Activated naive CD8-positive, alpha-beta T cell treated with anti-CD3 and anti-CD28 coated beads, Interleukin-2, amount 10 ng/mL, durations not matched to agents 7 days and 5 days (primary cell): ENCODE data around the gene TICRR. TPM values are rescaled to one million over a fixed set of nuclear protein-coding genes. Genes with fewer than 3 reads are reported as not detected.
A peak's percentile ranks its signal among the peaks of the same experiment; 100 is the strongest.
"Not testable (repeated sequence)": the region's sequence is repeated elsewhere in the genome, so short reads cannot be mapped to it uniquely, and the experiment has no call there.

Experiments
- ATAC-seq: fragments of 150-1000 bp; cut with Tn5 transposase; one replicate; pipeline ENCODE4 v1.10.0; 2021; ENCODE audit warnings: low read depth, moderate library complexity
- POLR2A ChIA-PET: fragments of 350-600 bp; sonication (Branson Sonifier 250); formaldehyde crosslinking; loops from one replicate; lab custom pipeline; 2021; ENCODE audit warnings: antibody characterized with exemption; lab: Charles Lee
- DNase-seq: peaks from one replicate; pipeline ENCODE4 v3.0.0; 2021
- H3K27ac Mint-ChIP-seq: one replicate; pipeline ENCODE4 v1.8.0; 2022; ENCODE audit warnings: mild to moderate bottlenecking, mixed read lengths
- H3K27me3 Mint-ChIP-seq: one replicate; pipeline ENCODE4 v1.8.0; 2022; ENCODE audit warnings: mild to moderate bottlenecking, moderate library complexity, mixed read lengths
- H3K36me3 Mint-ChIP-seq: one replicate; pipeline ENCODE4 v1.8.0; 2021; ENCODE audit warnings: mild to moderate bottlenecking, mixed read lengths
- H3K4me1 Mint-ChIP-seq: one replicate; pipeline ENCODE4 v1.8.0; 2021; ENCODE audit warnings: mixed read lengths
- H3K4me3 Mint-ChIP-seq: one replicate; pipeline ENCODE4 v1.8.0; 2022; ENCODE audit warnings: mild to moderate bottlenecking, moderate library complexity, mixed read lengths
- H3K9me3 Mint-ChIP-seq: one replicate; pipeline ENCODE4 v1.8.0; 2021; ENCODE audit warnings: mixed read lengths
- total RNA-seq, 2 experiments: library from RNA; stranded (reverse); gene quantifications; one replicate each; pipeline ENCODE4 v1.2.3, GENCODE V29; 2021

TICRR gene
- total RNA-seq, 2 experiments from 2014 or later: 18.6 to 20.6 TPM

DNA sequence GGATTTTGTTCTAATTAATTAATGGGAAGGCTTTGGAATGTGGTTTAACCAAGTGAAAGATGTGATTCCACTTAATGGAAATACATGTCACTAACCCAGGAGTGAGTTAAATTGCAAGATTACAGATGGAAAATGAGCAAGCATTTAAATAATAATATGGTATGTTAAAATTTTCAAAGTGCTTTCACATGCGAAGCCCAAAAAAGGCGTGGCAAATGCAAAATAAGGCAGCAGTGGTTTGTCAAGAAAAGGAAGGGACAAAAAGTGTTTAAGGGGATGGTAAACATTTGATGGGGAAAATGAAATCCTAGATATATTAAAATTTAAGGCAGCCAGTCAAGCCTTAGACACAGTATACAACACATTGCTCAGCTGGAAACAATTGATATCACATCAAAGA lies 2.9 kb downstream of the TICRR start:
- H3K4me3 Mint-ChIP-seq: peak overlapping the region; percentile 90
- DNase-seq: no peak

DNA sequence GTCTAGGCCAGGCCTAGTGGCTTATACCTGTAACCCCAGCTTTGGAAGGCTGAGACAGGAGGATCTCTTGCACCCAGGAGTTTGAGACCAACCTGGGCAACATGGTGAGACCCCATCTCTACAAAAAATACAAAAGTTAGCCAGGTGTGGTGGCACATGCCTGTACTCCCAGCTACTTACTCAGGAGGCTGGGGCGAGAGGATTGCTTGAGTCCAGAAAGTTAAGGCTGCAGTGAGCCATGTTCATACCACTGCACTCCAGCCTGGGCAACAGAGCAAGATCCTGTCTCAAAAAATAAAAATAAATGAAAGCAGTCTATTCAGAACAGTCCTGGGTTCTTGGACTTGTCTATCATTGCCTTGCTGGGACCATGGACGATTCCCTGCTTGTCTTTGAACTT lies 5.5 kb downstream of the TICRR start:
- peaks cover 28% of the 10 kb centered on the region for H3K4me1 Mint-ChIP-seq
- DNase-seq, H3K27ac Mint-ChIP-seq, H3K27me3 Mint-ChIP-seq, H3K4me3 Mint-ChIP-seq, POLR2A ChIA-PET, H3K9me3 Mint-ChIP-seq, ATAC-seq: not testable (repeated sequence)
- H3K36me3 Mint-ChIP-seq: peaks cover 39% of the 10 kb centered on the region

More for the DNA sequence above, 2.9 kb downstream of the TICRR start:
- POLR2A ChIA-PET: no interaction called here
- no peak for ATAC-seq
- peaks cover 30% of the 10 kb centered on the region for H3K4me1 Mint-ChIP-seq
- no peaks in the 10 kb centered on the region for H3K27me3 Mint-ChIP-seq
- H3K9me3 Mint-ChIP-seq: no peaks in the 10 kb centered on the region
- peaks cover 31% of the 10 kb centered on the region for H3K36me3 Mint-ChIP-seq
- H3K27ac Mint-ChIP-seq: no peak overlapping the region

DNA sequence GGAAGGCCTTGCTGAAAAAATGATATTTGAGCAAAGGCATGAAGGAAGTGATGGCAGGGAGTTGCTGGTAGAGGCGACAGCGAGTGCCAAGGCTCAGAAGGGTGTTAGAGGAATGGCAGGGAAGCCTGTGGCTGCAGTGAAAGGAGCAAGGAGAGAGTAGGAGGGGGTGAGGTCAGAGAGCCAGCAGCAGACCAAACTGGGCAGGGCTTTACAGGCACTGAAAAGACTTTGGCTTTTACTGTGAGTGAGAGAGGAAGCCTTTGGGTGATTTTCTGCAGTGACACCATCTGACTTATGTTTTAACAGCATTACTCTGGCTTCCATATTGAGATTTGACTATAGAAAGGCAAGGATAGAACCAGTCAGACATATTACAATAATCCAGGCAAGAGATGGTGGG lies 11.4 kb downstream of the TICRR start:
- Mint-ChIP-seq H3K4me3 (no peak overlapping the region), H3K36me3 (peaks cover 12% of the 10 kb centered on the region), H3K4me1 (peaks cover 2% of the 10 kb centered on the region), H3K27me3 (no peaks in the 10 kb centered on the region), H3K27ac (no peak overlapping the region), H3K9me3 (no peaks in the 10 kb centered on the region)
- DNase-seq (no peak), ATAC-seq (no peak)
- POLR2A ChIA-PET: no interaction called here

DNA sequence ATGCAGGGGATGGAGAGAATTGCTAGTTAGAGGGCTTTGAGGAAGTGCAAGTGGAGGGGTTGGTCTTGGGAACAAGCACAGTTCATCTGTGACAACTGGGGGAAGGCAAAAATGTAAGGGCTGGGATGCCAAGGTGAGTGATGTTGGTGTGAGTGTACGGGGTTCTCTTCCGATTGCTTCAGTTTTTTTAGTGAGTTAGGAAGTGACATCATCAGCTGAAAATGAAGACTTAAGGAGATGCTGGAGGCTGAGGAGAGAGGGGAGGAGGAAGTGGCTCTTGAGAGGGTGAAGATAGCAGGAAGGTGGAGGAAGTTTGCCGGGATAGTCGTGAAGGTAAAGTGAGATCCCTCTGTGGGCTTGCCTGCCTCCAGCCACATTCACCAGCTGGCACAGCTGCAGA lies 12.7 kb downstream of the TICRR start:
- Mint-ChIP-seq H3K27me3 (no peaks in the 10 kb centered on the region), H3K9me3 (no peaks in the 10 kb centered on the region), H3K4me1 (no peaks in the 10 kb centered on the region), H3K4me3 (no peak overlapping the region), H3K36me3 (peaks cover 11% of the 10 kb centered on the region), H3K27ac (no peak overlapping the region)
- POLR2A ChIA-PET: interaction anchor here (0.8 kb wide), 1 partner anchor 12 kb away, joined by 3 read pairs; the partner anchor contains the start of gene TICRR
- no peak for ATAC-seq
- no peak for DNase-seq

DNA sequence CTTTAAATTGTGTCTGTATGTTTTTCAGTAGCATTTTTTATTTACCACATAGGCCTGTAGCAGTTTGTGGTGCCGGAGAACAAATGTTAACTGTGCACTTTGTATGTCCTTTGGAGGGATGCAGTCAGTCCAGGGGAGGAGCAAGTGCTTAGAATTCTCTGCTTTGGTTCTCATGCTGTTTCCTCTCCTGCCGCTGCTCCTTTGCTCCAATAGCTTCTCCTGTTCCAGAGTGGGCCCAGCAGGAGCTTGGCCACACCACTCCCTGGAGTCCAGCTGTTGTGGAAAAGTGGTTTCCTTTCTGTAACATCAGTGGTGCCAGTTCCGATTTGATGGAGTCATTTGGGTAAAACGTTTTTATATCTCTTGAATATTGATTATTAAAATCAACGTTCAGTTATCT lies 16.6 kb downstream of the TICRR start:
- ATAC-seq (no peak), DNase-seq (no peak)
- peaks cover 20% of the 10 kb centered on the region for H3K36me3 Mint-ChIP-seq
- no peaks in the 10 kb centered on the region for H3K4me1 Mint-ChIP-seq
- no peak overlapping the region for H3K4me3 Mint-ChIP-seq
- POLR2A ChIA-PET: no interaction called here
- no peaks in the 10 kb centered on the region for H3K27me3 Mint-ChIP-seq
- no peaks in the 10 kb centered on the region for H3K9me3 Mint-ChIP-seq
- no peak overlapping the region for H3K27ac Mint-ChIP-seq

DNA sequence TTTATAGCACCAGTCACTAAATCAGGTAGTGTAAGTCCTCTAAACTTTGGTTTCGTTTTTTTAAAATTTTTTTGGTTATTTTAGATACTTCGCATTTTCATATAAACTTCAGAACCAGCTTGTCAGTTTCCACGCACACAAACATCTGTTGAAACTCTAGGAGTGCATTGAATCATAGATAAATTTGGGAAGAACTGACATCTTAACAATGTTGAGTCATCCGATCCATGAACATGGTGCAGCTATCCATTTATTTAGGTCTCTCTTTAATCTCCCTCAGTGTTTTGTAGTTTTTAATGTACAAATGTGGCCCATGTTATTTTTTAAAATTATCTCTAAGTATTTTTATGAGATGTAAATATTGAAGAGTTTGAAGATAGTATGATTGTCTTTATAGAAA lies 17.7 kb downstream of the TICRR start:
- no peak for ATAC-seq
- Mint-ChIP-seq H3K27me3 (no peaks in the 10 kb centered on the region), H3K4me1 (no peaks in the 10 kb centered on the region), H3K4me3 (no peak overlapping the region), H3K9me3 (no peaks in the 10 kb centered on the region), H3K27ac (no peak overlapping the region), H3K36me3 (peaks cover 29% of the 10 kb centered on the region)
- POLR2A ChIA-PET: no interaction called here
- DNase-seq: no peak

DNA sequence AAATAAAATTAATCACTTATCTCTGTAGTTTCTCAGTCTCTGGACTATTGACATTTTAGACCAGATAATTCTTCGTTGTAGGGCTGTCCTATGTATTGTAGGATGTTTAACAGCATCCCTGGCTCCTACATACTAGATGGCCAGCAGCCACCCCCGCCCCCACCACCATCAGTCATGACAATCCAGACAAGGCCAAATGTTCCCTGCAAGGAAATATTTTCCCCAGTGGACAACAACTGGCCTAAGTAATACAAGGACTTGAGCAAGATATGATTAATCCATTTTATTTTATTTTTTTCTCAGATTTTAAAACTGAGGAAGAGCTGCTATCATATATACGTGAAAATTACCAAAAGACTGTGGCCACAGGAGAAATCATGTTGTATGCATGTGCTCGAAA lies 23.8 kb downstream of the TICRR start:
- Mint-ChIP-seq H3K27me3 (no peaks in the 10 kb centered on the region), H3K9me3 (no peaks in the 10 kb centered on the region), H3K36me3 (peaks cover 46% of the 10 kb centered on the region), H3K27ac (no peak overlapping the region), H3K4me3 (no peak overlapping the region), H3K4me1 (no peaks in the 10 kb centered on the region)
- POLR2A ChIA-PET: interaction anchor here (0.7 kb wide), 2 partner anchors 61 to 270 kb away, joined by 3 to 5 read pairs; no protein-coding TSS in a partner anchor
- no peak for ATAC-seq
- DNase-seq: no peak

DNA sequence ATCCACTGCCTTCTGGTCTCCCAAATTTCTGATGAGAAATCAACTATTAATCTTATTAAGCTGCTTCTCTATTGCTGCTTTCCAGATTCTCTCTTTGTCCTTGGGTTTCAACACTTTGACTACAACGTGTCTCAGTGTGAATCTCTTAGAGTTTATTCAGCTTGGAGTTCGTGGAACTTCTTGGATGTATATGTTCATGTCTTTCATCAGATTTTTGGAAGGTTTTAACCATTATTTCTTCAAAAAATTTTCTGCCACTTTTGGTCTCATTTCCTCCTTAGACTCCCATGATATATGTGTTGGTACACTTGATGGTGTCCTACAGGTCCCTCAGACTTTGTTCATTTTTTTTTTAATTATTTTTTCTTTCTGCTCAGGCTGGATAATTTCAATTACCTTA lies 36.0 kb downstream of the TICRR start:
- ATAC-seq (no peak), DNase-seq (no peak)
- peaks cover 74% of the 10 kb centered on the region for H3K36me3 Mint-ChIP-seq
- H3K27me3 Mint-ChIP-seq: no peaks in the 10 kb centered on the region
- POLR2A ChIA-PET: no interaction called here
- H3K4me3 Mint-ChIP-seq: no peak overlapping the region
- H3K27ac Mint-ChIP-seq: no peak overlapping the region
- peaks cover 11% of the 10 kb centered on the region for H3K9me3 Mint-ChIP-seq
- H3K4me1 Mint-ChIP-seq: no peaks in the 10 kb centered on the region

DNA sequence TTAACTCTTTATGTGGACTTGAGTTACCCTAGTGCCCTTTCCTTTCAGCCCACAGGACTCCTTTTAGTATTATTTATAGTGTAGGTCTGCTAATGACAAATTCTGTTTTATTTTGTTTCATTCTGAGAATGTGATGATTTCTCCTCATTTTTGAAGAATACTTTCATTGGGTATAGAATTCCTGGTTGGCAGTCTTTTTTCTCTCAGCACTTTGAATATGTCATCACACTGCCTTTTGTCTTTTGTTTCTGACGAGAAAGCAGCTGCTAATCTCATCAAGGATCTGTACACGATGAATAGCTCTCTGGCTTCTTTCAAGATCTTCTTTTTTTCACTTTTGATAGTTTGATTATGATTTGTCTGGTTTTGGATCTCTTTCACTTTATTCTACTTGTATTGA lies 37.8 kb downstream of the TICRR start:
- POLR2A ChIA-PET: no interaction called here
- H3K9me3 Mint-ChIP-seq: peaks cover 11% of the 10 kb centered on the region

DNA sequence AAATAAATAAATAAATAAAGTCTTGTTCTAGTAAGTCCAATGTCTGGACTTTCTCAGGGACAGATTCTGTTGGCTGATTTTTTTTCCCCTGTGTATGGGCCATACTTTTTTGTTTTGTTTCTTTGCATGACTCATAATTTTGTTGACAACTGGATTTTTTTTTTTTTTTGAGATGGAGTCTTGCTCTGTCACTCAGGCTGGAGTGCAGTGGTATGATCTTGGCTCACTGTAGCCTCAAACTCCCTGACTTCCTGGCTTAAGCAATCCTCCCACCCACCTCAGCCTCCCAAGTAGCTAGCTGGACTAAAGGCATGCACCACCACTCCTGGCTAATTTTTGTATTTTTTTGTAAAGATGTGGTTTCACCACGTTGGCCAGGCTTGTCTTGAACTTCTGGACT lies 38.9 kb downstream of the TICRR start:
- Mint-ChIP-seq H3K4me1 (no peaks in the 10 kb centered on the region), H3K4me3 (no peak overlapping the region), H3K27ac (no peak overlapping the region), H3K27me3 (no peaks in the 10 kb centered on the region), H3K9me3 (peaks cover 11% of the 10 kb centered on the region), H3K36me3 (peaks cover 75% of the 10 kb centered on the region)
- ATAC-seq: no peak
- no peak for DNase-seq
- POLR2A ChIA-PET: no interaction called here

More for the DNA sequence above, 37.8 kb downstream of the TICRR start:
- ATAC-seq (no peak), DNase-seq (no peak)
- Mint-ChIP-seq H3K4me3 (no peak overlapping the region), H3K27me3 (no peaks in the 10 kb centered on the region), H3K27ac (no peak overlapping the region), H3K36me3 (peaks cover 75% of the 10 kb centered on the region), H3K4me1 (no peaks in the 10 kb centered on the region)

DNA sequence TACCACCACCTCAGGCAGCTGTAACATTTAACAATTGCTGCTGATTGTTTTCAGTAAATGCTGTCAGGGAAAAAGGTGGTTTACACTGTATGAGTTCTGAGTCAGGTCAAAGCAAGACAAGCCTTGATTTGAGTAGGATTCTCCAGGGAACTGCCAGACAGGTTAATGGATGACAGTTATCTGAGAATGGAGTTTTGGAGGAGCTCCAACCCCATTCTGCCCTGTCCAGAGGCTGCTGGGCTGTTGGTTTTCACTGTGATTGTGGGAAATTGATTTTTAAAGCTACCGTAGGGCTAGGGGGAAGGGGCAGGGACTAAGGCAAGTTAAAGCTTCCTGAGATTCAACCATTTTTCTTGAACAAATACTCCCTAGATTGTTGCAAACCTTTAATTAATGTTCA lies 39.9 kb downstream of the TICRR start:
- H3K36me3 Mint-ChIP-seq: peaks cover 66% of the 10 kb centered on the region
- no peaks in the 10 kb centered on the region for H3K27me3 Mint-ChIP-seq
- DNase-seq (no peak), ATAC-seq (no peak)
- H3K4me1 Mint-ChIP-seq: no peaks in the 10 kb centered on the region
- POLR2A ChIA-PET: no interaction called here
- peaks cover 11% of the 10 kb centered on the region for H3K9me3 Mint-ChIP-seq
- H3K4me3 Mint-ChIP-seq: no peak overlapping the region
- H3K27ac Mint-ChIP-seq: no peak overlapping the region

DNA sequence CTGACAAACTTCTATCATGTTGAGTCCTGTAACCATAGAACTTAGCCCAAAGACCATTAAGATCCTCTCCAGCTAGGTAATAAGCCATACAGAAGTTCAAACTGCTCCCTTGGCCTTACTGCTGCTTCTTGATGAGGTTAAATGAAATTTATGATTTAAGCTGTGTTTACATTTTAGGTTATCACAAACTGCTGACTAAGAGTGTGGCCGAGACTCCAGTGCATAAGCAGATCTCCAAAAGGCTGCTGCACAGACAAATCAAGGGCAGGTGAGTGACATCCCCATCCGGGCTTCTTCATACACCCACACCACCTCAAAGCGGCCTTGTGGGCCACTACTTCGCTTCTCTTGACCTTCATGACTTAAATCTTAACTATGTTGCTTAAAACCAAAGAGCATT lies 41.0 kb downstream of the TICRR start:
- Mint-ChIP-seq H3K4me3 (no peak overlapping the region), H3K27me3 (no peaks in the 10 kb centered on the region), H3K9me3 (peaks cover 9% of the 10 kb centered on the region), H3K36me3 (peaks cover 55% of the 10 kb centered on the region), H3K4me1 (no peaks in the 10 kb centered on the region), H3K27ac (no peak overlapping the region)
- ATAC-seq (no peak), DNase-seq (no peak)
- POLR2A ChIA-PET: no interaction called here

DNA sequence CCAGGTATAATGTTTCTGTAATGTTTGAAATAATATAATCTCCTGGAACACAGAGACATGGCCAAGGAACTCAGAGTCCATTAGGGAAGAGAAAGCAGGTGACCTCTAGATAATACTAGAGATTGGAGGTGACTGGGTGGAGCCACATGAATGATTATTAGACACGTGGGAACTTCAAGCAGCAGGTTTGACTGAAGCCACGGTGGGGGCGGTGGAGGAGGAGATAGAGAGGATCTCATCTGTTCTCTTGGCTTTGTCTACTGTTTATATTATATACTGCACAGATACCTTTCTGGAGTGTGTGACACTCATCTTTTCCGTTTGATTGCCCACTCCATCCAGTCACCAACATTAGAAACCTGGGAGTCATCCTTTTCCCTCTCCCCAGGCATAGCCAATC lies 46.3 kb downstream of the TICRR start:
- ATAC-seq (no peak), DNase-seq (no peak)
- H3K4me1 Mint-ChIP-seq: no peaks in the 10 kb centered on the region
- no peaks in the 10 kb centered on the region for H3K9me3 Mint-ChIP-seq
- no peaks in the 10 kb centered on the region for H3K27me3 Mint-ChIP-seq
- peaks cover 46% of the 10 kb centered on the region for H3K36me3 Mint-ChIP-seq
- H3K4me3 Mint-ChIP-seq: no peak overlapping the region
- no peak overlapping the region for H3K27ac Mint-ChIP-seq
- POLR2A ChIA-PET: no interaction called here

DNA sequence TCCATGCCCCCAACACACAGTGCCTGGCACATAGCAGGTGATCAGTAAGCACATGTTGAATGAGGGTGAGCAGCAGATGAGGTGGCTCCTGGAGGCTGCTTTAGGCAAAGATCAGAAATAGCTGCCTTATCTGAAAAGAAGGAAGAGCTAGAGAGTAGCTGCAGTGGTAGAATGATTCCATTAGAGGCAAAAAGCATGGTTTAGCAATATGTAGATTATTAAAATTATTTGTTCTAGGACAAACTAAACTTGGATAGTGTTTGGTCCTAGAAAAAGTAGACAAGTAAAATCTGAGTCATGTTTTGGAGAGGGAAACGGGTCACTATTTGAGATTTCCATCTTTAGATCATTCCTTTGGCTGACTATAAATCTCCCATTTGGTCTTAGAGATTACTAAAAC lies 47.9 kb downstream of the TICRR start:
- Mint-ChIP-seq H3K36me3 (peaks cover 43% of the 10 kb centered on the region), H3K4me1 (no peaks in the 10 kb centered on the region), H3K9me3 (no peaks in the 10 kb centered on the region), H3K4me3 (no peak overlapping the region), H3K27me3 (no peaks in the 10 kb centered on the region), H3K27ac (no peak overlapping the region)
- no peak for DNase-seq
- POLR2A ChIA-PET: no interaction called here
- no peak for ATAC-seq

DNA sequence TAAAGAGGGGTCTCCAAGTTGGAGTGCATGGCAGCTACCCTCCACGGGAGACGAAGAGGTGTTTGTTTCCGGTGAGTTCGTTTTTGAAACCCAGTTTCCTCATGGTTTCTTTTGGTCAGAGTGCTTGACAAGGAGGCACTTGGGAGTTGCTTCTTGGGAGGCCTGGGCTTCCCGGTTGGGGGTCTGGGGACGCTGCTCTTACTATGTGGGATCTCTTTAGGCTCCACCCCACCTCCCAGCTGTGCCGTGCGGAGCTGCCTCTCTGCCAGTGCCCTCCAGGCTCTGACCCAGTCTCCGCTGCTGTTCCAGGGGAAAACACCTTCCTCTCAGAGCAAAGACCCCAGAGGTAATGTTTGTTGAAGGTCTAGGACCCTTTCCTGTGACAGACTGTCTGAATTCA lies 50.4 kb downstream of the TICRR start:
- ATAC-seq: no peak
- Mint-ChIP-seq H3K36me3 (peaks cover 49% of the 10 kb centered on the region), H3K4me3 (no peak overlapping the region), H3K4me1 (no peaks in the 10 kb centered on the region), H3K27me3 (no peaks in the 10 kb centered on the region), H3K9me3 (no peaks in the 10 kb centered on the region), H3K27ac (no peak overlapping the region)
- no peak for DNase-seq
- POLR2A ChIA-PET: no interaction called here
